ENCODE measurements around the gene DUSP22. TPM values are rescaled to one million over a fixed set of nuclear protein-coding genes. Genes with fewer than 3 reads are reported as not detected.

Gene DUSP22
- total and polyA plus RNA-seq, 2 experiments from 2014 or later: 12.8 to 36.8 TPM

DNA sequence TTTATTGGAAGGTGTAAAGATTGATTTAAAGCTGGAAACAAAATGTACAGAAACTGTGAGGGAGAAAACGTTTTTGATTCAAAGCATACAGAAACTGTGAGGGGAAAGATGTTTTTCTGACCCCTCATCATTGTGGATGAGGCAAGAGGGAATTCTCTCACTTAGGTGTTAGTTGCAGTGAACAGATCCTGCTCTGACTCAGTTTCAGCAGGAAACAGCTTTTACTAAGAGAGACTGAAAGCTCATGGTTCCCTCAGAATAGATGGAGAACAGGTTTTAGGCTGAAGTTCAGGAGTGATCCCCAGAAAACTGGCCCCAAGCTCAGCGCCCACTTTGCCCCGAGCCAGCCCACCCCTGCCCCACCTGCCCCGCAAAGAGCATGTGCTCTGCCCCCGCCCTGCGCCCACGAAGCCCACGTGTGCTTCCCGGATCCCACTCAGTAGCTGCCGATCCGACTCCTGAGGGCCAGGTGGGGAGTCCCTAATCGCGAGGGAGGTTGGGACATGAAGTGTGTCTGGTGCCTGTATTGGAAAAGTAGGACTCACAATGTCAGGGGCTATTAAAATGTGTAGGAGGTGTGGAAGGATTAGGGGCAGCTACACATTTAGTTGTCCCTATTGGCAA is 41.2 kb downstream of the DUSP22 start (continued):
- TF ChIP-seq, protein P1, sequence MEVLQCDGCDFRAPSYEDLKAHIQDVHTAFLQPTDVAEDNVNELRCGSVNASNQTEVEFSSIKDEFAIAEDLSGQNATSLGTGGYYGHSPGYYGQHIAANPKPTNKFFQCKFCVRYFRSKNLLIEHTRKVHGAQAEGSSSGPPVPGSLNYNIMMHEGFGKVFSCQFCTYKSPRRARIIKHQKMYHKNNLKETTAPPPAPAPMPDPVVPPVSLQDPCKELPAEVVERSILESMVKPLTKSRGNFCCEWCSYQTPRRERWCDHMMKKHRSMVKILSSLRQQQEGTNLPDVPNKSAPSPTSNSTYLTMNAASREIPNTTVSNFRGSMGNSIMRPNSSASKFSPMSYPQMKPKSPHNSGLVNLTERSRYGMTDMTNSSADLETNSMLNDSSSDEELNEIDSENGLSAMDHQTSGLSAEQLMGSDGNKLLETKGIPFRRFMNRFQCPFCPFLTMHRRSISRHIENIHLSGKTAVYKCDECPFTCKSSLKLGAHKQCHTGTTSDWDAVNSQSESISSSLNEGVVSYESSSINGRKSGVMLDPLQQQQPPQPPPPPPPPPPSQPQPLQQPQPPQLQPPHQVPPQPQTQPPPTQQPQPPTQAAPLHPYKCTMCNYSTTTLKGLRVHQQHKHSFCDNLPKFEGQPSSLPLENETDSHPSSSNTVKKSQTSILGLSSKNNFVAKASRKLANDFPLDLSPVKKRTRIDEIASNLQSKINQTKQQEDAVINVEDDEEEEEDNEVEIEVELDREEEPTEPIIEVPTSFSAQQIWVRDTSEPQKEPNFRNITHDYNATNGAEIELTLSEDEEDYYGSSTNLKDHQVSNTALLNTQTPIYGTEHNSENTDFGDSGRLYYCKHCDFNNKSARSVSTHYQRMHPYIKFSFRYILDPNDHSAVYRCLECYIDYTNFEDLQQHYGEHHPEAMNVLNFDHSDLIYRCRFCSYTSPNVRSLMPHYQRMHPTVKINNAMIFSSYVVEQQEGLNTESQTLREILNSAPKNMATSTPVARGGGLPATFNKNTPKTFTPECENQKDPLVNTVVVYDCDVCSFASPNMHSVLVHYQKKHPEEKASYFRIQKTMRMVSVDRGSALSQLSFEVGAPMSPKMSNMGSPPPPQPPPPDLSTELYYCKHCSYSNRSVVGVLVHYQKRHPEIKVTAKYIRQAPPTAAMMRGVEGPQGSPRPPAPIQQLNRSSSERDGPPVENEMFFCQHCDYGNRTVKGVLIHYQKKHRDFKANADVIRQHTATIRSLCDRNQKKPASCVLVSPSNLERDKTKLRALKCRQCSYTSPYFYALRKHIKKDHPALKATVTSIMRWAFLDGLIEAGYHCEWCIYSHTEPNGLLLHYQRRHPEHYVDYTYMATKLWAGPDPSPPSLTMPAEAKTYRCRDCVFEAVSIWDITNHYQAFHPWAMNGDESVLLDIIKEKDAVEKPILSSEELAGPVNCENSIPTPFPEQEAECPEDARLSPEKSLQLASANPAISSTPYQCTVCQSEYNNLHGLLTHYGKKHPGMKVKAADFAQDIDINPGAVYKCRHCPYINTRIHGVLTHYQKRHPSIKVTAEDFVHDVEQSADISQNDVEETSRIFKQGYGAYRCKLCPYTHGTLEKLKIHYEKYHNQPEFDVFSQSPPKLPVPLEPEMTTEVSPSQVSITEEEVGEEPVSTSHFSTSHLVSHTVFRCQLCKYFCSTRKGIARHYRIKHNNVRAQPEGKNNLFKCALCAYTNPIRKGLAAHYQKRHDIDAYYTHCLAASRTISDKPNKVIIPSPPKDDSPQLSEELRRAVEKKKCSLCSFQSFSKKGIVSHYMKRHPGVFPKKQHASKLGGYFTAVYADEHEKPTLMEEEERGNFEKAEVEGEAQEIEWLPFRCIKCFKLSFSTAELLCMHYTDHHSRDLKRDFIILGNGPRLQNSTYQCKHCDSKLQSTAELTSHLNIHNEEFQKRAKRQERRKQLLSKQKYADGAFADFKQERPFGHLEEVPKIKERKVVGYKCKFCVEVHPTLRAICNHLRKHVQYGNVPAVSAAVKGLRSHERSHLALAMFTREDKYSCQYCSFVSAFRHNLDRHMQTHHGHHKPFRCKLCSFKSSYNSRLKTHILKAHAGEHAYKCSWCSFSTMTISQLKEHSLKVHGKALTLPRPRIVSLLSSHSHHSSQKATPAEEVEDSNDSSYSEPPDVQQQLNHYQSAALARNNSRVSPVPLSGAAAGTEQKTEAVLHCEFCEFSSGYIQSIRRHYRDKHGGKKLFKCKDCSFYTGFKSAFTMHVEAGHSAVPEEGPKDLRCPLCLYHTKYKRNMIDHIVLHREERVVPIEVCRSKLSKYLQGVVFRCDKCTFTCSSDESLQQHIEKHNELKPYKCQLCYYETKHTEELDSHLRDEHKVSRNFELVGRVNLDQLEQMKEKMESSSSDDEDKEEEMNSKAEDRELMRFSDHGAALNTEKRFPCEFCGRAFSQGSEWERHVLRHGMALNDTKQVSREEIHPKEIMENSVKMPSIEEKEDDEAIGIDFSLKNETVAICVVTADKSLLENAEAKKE (CRISPR knock-in tag; IDR thresholded peaks at IDR 0.05): no peak
- TF ChIP-seq, protein P2, sequence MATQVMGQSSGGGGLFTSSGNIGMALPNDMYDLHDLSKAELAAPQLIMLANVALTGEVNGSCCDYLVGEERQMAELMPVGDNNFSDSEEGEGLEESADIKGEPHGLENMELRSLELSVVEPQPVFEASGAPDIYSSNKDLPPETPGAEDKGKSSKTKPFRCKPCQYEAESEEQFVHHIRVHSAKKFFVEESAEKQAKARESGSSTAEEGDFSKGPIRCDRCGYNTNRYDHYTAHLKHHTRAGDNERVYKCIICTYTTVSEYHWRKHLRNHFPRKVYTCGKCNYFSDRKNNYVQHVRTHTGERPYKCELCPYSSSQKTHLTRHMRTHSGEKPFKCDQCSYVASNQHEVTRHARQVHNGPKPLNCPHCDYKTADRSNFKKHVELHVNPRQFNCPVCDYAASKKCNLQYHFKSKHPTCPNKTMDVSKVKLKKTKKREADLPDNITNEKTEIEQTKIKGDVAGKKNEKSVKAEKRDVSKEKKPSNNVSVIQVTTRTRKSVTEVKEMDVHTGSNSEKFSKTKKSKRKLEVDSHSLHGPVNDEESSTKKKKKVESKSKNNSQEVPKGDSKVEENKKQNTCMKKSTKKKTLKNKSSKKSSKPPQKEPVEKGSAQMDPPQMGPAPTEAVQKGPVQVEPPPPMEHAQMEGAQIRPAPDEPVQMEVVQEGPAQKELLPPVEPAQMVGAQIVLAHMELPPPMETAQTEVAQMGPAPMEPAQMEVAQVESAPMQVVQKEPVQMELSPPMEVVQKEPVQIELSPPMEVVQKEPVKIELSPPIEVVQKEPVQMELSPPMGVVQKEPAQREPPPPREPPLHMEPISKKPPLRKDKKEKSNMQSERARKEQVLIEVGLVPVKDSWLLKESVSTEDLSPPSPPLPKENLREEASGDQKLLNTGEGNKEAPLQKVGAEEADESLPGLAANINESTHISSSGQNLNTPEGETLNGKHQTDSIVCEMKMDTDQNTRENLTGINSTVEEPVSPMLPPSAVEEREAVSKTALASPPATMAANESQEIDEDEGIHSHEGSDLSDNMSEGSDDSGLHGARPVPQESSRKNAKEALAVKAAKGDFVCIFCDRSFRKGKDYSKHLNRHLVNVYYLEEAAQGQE (IDR thresholded peaks at IDR 0.05; ENCODE audit: unreplicated experiment): no peak
- TF ChIP-seq CREB1 (CRISPR knock-in tag; IDR thresholded peaks at IDR 0.05; ENCODE audit: low read depth) (no peak), JUNB (IDR thresholded peaks at IDR 0.05; ENCODE audit: unreplicated experiment) (no peak), EZH2phosphoT487 (IDR thresholded peaks at IDR 0.05; ENCODE audit: unreplicated experiment) (no peak), ZNF331 (CRISPR knock-in tag; IDR thresholded peaks at IDR 0.05; ENCODE audit: low read depth) (no peak), STAT1 (IDR thresholded peaks at IDR 0.05; ENCODE audit: unreplicated experiment) (no peak), EZH2 (IDR thresholded peaks at IDR 0.05; ENCODE audit: low read depth, unreplicated experiment) (no peak), POLR2AphosphoS5 (IDR thresholded peaks at IDR 0.05; ENCODE audit: low read depth) (no peak)
- TF ChIP-seq, protein P3, sequence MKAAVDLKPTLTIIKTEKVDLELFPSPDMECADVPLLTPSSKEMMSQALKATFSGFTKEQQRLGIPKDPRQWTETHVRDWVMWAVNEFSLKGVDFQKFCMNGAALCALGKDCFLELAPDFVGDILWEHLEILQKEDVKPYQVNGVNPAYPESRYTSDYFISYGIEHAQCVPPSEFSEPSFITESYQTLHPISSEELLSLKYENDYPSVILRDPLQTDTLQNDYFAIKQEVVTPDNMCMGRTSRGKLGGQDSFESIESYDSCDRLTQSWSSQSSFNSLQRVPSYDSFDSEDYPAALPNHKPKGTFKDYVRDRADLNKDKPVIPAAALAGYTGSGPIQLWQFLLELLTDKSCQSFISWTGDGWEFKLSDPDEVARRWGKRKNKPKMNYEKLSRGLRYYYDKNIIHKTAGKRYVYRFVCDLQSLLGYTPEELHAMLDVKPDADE (IDR thresholded peaks at IDR 0.05): no peak
- TF ChIP-seq, protein P4, sequence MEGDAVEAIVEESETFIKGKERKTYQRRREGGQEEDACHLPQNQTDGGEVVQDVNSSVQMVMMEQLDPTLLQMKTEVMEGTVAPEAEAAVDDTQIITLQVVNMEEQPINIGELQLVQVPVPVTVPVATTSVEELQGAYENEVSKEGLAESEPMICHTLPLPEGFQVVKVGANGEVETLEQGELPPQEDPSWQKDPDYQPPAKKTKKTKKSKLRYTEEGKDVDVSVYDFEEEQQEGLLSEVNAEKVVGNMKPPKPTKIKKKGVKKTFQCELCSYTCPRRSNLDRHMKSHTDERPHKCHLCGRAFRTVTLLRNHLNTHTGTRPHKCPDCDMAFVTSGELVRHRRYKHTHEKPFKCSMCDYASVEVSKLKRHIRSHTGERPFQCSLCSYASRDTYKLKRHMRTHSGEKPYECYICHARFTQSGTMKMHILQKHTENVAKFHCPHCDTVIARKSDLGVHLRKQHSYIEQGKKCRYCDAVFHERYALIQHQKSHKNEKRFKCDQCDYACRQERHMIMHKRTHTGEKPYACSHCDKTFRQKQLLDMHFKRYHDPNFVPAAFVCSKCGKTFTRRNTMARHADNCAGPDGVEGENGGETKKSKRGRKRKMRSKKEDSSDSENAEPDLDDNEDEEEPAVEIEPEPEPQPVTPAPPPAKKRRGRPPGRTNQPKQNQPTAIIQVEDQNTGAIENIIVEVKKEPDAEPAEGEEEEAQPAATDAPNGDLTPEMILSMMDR (conservative IDR thresholded peaks at IDR 0.05; ENCODE audit: low read depth in 2 of 2): no peak
